Mesothelial cell of epicardium (in vitro differentiated cells): ENCODE measurements around the gene CLEC4G. TPM values are rescaled to one million over a fixed set of nuclear protein-coding genes. Genes with fewer than 3 reads are reported as not detected.

Source experiments
- DNase-seq, 2 experiments: peaks; one replicate each; pipeline ENCODE4 v3.0.0; 2021; ENCODE audit warnings: low spot score in 2 of 2; ENCODE audit not compliant: unreplicated experiment in 2 of 2
- H3K27ac Mint-ChIP-seq: 2 replicates; pipeline ENCODE4 v1.8.0; 2021; ENCODE audit warnings: mixed read lengths
- H3K27me3 Mint-ChIP-seq: 2 replicates; pipeline ENCODE4 v1.8.0; 2021; ENCODE audit warnings: low read depth, mixed read lengths
- H3K36me3 Mint-ChIP-seq: 2 replicates; pipeline ENCODE4 v1.8.0; 2021; ENCODE audit warnings: mixed read lengths
- H3K4me1 Mint-ChIP-seq: 2 replicates; pipeline ENCODE4 v1.8.0; 2021; ENCODE audit warnings: mixed read lengths
- H3K4me3 Mint-ChIP-seq: 2 replicates; pipeline ENCODE4 v1.8.0; 2021; ENCODE audit warnings: mild to moderate bottlenecking, moderate library complexity, mixed read lengths
- H3K9me3 Mint-ChIP-seq: 2 replicates; pipeline ENCODE4 v1.8.0; 2021; ENCODE audit warnings: mixed read lengths
- total RNA-seq: library from RNA; stranded (reverse); gene quantifications from 3 replicates; pipeline ENCODE4 v1.2.1, GENCODE V29; 2021
- TF ChIP-seq, protein P1 (sequence below): fragments of 200-600 bp; sonication (generic); IDR thresholded peaks from one replicate; pipeline ENCODE4 v1.5.0; 2021; ENCODE audit warnings: antibody characterized with exemption; ENCODE audit not compliant: unreplicated experiment

Gene CLEC4G
- total RNA-seq, 1 donor from 2014 or later, result not detected

DNA sequence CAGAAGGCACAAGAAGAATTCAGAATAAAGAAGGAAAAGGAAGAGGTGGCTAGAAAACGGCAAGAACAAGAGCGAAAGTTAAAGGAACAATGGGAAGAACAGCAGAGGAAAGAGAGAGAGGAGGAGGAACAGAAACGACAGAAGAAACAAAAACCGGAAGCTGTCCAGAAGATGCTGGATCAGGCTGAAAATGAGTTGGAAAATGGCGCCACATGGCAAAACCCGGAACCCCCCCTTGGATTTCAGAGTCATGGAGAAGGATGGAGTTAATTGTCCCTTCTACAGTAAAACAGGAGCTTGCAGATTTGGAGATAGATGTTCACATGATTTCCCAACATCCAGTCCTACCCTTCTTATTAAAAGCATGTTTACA, 8.8 kb upstream of the CLEC4G start:
- Mint-ChIP-seq H3K4me1 (no peaks in the 10 kb centered on the region), H3K36me3 (no peaks in the 10 kb centered on the region), H3K27ac (no peak overlapping the region), H3K4me3 (no peak overlapping the region), H3K27me3 (peaks cover 83% of the 10 kb centered on the region), H3K9me3 (no peaks in the 10 kb centered on the region)
- TF ChIP-seq, protein P1, sequence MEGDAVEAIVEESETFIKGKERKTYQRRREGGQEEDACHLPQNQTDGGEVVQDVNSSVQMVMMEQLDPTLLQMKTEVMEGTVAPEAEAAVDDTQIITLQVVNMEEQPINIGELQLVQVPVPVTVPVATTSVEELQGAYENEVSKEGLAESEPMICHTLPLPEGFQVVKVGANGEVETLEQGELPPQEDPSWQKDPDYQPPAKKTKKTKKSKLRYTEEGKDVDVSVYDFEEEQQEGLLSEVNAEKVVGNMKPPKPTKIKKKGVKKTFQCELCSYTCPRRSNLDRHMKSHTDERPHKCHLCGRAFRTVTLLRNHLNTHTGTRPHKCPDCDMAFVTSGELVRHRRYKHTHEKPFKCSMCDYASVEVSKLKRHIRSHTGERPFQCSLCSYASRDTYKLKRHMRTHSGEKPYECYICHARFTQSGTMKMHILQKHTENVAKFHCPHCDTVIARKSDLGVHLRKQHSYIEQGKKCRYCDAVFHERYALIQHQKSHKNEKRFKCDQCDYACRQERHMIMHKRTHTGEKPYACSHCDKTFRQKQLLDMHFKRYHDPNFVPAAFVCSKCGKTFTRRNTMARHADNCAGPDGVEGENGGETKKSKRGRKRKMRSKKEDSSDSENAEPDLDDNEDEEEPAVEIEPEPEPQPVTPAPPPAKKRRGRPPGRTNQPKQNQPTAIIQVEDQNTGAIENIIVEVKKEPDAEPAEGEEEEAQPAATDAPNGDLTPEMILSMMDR, result no peak
- DNase-seq, result no peak

- TF ChIP-seq, protein P1, result no peak
- H3K4me3 Mint-ChIP-seq, result no peak overlapping the region
- no peaks in the 10 kb centered on the region for H3K4me1 Mint-ChIP-seq
- H3K9me3 Mint-ChIP-seq, result no peaks in the 10 kb centered on the region
- DNase-seq, result no peak
- H3K27me3 Mint-ChIP-seq, result peaks cover 85% of the 10 kb centered on the region
- H3K27ac Mint-ChIP-seq, result no peak overlapping the region
- H3K36me3 Mint-ChIP-seq, result no peaks in the 10 kb centered on the region
These were observed 8.1 kb upstream of the CLEC4G start for GRCh38 chr19:7739801-7740681.

GRCh38 chr19:7739211-7739755, 7.4 kb upstream of the CLEC4G start:
- Mint-ChIP-seq H3K36me3 (no peaks in the 10 kb centered on the region), H3K9me3 (no peaks in the 10 kb centered on the region), H3K27ac (no peak overlapping the region), H3K27me3 (peaks cover 84% of the 10 kb centered on the region), H3K4me1 (no peaks in the 10 kb centered on the region), H3K4me3 (no peak overlapping the region)
- DNase-seq, result no peak
- TF ChIP-seq, protein P1, result no peak

- Mint-ChIP-seq H3K4me1 (no peaks in the 10 kb centered on the region), H3K27ac (no peak overlapping the region), H3K27me3 (peaks cover 80% of the 10 kb centered on the region), H3K9me3 (no peaks in the 10 kb centered on the region), H3K4me3 (no peak overlapping the region), H3K36me3 (no peaks in the 10 kb centered on the region)
- TF ChIP-seq, protein P1, result no peak
- no peak for DNase-seq
These were observed 6.1 kb upstream of the CLEC4G start for GRCh38 chr19:7738023-7738422.

DNA sequence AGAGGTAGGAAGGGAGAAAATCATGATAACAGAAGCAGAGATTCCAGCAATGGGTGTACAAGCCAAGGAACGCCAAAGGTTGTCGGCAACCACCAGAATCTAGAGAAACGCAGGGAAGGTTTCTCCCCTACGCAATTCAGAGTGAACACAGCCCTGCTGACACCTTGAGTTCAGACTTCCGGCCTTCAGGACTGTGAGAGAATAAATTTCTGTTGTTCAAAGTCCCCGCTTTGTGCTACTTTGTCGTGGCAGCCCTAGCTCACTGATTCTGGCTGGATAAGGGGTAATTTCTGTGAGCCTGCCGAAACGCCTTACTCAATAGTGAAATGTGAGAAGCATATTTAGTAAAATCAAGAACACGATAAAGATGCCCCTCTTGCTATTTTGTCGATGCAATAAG, 5.3 kb upstream of the CLEC4G start:
- DNase-seq, result no peak
- Mint-ChIP-seq H3K27me3 (peaks cover 81% of the 10 kb centered on the region), H3K9me3 (no peaks in the 10 kb centered on the region), H3K36me3 (no peaks in the 10 kb centered on the region), H3K4me1 (no peaks in the 10 kb centered on the region), H3K4me3 (no peak overlapping the region), H3K27ac (no peak overlapping the region)
- TF ChIP-seq, protein P1, result no peak
